GM10266 (cell line): ENCODE measurements around the gene CXXC5.
A peak's percentile ranks its signal among the peaks of the same experiment; 100 is the strongest.

Experiments used
- DNase-seq: peaks from one replicate; pipeline ENCODE4 v3.0.0; 2012; ENCODE audit errors: extremely low spot score
- TF ChIP-seq, protein P1 (sequence below): IDR thresholded peaks from 2 replicates; pipeline ENCODE4 v1.5.1; 2012; ENCODE audit warnings: mild to moderate bottlenecking, low read depth; ENCODE audit not compliant: control insufficient read depth, insufficient read depth; ENCODE audit errors: missing control alignments

CXXC5 gene

DNA sequence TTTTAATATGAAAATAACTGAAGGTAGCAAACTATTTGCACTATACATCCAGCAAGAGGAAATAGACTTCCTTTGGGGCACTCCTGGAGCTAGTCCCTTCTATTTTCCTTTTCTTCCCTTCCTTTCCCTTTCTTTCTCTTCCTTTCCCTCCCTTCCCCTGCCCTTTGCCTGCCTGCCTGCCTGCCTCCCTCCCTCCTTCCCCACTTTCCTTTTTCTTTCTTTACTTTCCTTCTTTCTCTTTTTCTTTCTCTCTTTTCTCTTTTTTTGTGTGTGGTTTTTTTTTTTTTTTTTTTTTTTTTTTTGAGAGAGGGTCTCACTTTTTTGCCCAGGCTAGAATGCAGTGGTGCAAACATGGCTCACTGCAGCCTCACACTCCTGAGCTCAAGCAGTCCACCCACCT, 17.3 kb upstream of the CXXC5 start:
- DNase-seq, result no peak
- TF ChIP-seq, protein P1, sequence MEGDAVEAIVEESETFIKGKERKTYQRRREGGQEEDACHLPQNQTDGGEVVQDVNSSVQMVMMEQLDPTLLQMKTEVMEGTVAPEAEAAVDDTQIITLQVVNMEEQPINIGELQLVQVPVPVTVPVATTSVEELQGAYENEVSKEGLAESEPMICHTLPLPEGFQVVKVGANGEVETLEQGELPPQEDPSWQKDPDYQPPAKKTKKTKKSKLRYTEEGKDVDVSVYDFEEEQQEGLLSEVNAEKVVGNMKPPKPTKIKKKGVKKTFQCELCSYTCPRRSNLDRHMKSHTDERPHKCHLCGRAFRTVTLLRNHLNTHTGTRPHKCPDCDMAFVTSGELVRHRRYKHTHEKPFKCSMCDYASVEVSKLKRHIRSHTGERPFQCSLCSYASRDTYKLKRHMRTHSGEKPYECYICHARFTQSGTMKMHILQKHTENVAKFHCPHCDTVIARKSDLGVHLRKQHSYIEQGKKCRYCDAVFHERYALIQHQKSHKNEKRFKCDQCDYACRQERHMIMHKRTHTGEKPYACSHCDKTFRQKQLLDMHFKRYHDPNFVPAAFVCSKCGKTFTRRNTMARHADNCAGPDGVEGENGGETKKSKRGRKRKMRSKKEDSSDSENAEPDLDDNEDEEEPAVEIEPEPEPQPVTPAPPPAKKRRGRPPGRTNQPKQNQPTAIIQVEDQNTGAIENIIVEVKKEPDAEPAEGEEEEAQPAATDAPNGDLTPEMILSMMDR, result no peak

DNA sequence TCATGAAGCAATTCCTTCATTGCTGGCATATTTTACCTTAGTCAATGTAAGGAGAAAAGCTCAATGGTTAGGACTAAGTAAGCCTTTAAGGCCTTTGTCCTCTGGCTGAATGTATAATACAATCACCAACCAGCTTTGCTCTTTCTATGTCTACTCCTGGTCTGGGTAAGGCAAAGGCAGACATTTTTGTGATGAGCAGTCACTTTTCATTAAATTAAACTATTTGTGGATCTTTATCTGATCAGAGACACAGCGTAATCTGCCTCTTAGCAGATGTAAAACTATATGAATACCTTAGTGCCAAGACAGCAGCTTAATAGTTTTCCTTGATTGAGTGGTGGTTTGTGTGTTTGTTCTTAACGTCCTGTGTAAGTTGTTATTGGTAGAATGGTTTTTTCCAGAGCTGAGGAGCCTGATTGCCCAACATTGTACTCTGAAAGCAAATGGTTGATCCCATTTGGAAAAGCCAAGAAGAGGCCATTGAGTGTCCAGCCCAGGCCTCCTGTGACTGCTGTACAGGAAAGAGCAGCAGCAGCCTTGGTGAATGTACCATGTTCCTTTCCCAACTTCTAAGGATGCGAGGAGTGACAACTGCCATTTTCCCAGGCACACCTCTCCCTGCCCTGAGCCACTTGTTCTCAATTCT, 16.5 kb upstream of the CXXC5 start:
- no peak for DNase-seq
- TF ChIP-seq, protein P1, result no peak

DNA sequence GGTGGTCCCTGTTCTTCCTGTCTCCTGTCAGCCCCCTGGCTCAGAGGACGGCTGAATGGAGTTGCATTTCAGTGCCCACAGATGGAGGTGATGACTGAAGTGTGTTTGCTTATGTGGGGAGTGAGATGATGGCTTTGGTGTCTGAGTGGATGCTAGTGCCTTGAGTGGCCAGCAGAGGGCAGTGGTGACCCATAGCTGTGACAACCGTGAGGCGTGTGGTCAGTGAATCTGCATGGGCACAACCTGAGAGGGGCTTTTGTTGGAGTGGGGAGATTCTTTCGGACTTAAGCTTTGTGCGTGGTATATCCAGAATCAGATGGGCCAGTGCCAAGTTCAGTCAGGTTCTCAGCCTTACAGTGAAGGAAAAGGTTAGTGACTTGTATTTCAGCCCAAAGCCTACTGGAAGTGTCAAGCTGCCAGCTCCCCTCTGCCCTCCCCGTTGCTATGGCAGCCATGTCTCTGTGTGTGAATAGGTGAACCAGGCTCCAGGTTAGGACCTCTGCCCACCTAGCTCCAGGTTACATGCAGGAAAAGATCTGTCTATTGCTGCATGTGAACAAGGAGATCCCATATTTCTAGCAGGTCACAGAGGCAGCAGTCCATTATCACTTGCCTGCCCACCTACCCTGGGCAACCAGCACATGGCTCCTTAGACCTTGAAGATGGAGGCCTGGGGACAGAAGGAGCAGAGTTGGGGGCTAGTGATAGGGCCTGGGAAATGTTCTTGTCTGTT, 14.7 kb upstream of the CXXC5 start:
- TF ChIP-seq, protein P1, result peak; percentile 95
- DNase-seq, result peak; percentile 76

DNA sequence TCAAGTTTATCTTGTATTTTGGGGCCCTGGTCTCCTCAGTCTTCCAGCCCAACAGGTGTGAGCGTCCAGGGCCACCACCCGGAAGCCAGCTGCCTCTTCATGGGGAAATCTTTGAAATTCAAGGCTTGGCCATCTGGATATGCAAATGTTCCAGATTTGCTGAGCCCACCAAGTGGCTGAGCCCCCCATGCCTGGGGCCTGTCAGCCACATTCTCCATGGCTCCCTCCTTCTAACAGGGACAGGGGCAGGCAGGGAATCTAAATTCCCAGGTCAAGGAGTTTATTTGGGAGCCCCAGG, 14.2 kb upstream of the CXXC5 start:
- DNase-seq, result no peak

DNA sequence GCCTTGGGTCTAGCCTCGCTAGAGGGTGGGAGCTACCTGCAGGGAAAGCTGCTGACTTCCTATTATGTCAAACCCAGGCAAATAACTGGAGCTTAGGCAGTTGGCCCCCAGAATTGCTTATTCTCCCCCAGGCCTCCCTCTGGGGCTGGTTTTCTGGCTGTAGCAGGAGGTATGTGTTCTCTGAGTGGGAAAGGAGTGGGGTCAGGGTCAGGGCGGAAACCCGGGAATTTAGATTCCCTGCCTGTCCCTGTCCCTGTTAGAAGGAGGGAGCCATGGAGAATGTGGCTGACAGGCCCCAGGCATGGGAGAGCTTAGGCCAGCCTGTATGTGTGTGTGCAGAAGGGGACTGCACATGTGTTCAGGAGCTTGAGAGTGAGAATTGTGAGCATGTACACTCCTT, 13.6 kb upstream of the CXXC5 start:
- TF ChIP-seq, protein P1, result no peak
- DNase-seq, result no peak

More for the DNA sequence above, 14.2 kb upstream of the CXXC5 start:
- TF ChIP-seq, protein P1, result no peak

DNA sequence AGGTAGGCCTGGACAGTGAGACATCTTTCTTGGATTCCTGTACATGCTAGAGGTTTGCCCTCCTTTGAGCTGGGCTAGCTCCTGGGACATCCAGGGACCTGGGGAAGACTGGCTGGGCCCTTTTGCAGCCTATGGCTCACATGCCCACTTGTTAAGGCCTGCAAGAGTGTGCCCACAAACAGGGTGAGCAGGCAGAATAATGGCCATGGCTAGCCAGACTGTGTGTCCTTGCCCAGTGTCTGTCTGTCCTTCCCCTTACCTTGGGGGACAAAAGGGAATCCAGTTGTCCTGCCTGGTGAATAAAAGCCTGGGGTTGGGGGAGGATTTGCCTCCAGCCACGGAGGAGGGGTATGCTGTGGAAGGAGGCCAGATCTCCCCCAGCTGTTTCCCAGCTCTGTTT, 13.0 kb upstream of the CXXC5 start:
- TF ChIP-seq, protein P1, result no peak
- DNase-seq, result no peak

DNA sequence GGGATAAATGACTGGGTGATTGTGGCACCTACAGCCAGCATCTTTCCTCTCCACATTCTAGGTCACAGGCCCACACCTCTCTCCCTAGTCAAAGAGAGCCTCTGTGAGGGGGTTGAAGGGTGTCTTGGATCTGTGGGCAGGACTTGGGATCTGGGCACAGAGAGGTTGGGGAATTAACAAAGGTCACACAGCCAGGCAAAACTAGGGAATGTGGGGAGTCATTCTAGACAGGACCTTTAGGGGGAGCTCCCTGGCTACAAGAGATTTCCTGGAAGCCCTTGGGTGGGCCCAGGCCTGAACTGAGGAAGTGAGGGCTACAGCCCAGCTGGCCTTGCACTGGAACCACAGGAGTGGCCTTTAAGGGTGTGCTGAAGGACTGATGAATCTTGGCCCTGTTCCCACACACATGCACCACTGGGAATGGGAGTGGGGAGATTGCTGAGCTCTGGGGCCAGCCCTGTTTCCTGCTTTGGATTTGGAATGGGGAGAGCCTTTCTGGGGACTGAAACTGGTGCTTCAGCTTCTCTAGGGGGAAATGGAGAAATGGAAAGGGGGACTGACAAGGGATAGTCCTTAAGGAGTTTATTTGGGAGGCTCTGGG, 12.4 kb upstream of the CXXC5 start:
- TF ChIP-seq, protein P1, result peak; percentile 65
- DNase-seq, result no peak
